Astrocyte of the cerebellum (primary cell): ENCODE measurements around the gene GMFB.

Experiments used
- DNase-seq: peaks from one replicate; pipeline ENCODE4 v3.0.0-alpha.2; 2011; ENCODE audit warnings: low read depth
- H3K4me3 ChIP-seq: 2 replicates; pipeline ENCODE4 v1.5.1; 2011; ENCODE audit warnings: mild to moderate bottlenecking, low read depth, low read length, moderate library complexity
- in situ Hi-C: cut with HindIII; loops from 2 replicates; pipeline ENCODE4 v1.10.0; 2017; ENCODE audit warnings: low sequenced_read_pairs
- TF ChIP-seq, protein P1 (sequence below): IDR thresholded peaks from 2 replicates; pipeline ENCODE4 v1.5.1; 2012; ENCODE audit warnings: low read length, low read depth, moderate library complexity, mild to moderate bottlenecking; ENCODE audit errors: missing control alignments

Gene GMFB

DNA sequence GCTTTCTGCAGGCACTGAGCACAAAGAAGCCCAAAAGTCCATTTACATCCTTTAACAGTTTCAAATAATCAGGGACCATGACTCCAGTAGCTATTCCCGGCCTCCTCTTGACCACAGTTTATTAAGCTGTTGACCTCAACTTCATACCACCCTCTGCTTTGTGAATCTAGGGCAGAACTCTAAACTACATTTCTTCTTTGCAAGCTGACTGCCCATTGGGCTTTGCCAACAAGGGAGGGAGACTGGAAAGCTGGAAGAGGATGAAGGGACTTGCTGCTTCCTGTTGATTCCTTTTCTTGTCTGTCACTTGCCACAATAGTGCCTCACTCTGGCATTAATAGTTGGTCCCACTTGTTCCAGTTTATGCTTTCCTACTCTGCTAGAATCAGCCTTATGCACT, 23.6 kb upstream of the GMFB start:
- TF ChIP-seq, protein P1, sequence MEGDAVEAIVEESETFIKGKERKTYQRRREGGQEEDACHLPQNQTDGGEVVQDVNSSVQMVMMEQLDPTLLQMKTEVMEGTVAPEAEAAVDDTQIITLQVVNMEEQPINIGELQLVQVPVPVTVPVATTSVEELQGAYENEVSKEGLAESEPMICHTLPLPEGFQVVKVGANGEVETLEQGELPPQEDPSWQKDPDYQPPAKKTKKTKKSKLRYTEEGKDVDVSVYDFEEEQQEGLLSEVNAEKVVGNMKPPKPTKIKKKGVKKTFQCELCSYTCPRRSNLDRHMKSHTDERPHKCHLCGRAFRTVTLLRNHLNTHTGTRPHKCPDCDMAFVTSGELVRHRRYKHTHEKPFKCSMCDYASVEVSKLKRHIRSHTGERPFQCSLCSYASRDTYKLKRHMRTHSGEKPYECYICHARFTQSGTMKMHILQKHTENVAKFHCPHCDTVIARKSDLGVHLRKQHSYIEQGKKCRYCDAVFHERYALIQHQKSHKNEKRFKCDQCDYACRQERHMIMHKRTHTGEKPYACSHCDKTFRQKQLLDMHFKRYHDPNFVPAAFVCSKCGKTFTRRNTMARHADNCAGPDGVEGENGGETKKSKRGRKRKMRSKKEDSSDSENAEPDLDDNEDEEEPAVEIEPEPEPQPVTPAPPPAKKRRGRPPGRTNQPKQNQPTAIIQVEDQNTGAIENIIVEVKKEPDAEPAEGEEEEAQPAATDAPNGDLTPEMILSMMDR, result no peak
- DNase-seq, result no peak
- no peak overlapping the region for H3K4me3 ChIP-seq
- in situ Hi-C loops, result no loop called here

DNA sequence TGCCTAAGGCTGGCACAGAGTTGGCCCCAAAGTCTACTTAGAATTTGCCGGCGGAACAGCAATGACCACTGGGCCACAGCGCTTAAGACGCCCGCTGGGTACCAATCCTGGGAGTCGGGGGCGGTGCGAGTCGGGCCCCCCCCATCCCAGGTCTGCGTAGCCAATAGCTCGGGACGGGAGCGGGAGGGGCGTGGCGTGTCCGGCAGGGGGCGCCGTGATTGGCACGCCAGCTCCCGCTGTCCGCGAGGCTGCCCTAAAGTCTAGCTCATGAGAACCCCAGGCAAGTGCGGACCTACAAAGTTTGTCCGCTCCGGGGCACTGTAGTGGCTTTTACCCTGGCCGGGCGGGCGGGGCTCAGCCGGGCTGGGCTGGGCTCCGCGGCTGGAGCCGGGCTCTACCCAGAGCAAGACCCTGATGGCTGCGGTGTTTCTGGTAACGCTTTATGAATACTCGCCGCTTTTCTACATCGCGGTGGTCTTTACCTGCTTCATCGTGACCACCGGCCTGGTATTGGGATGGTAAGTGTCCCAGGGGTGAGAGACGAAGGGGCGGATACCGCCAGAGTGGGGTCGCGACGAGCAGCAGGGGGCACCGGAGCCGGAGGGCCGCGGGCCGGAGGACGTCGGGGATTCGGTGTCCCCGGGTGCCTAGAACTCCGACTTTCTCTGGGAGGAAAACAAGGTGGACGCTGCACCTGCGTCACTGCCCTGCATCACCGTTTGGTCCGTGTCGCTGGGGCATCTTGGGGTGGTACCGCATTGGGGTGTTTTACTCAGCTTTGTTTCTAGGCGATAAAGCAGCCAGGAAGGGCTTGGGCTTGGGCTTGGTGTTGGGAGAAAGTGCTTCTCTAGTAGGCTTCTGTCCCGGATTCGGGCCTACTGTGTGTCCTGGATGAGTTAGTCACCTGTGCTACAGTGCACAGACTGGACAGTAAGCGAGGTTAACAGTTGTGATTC, 21.0 kb upstream of the GMFB start, which contains the start of gene CGRRF1:
CGRRF1 (plus strand) TSS at position 361 of the 956 bp plus-strand sequence; CDS start at position 415, 54 bp downstream.
- peak within 1 kb of the TSS; percentile 100 for H3K4me3 ChIP-seq
- peak; percentile 96 for DNase-seq
- TF ChIP-seq, protein P1, result peak; percentile 43
- in situ Hi-C loops, result no loop called here

DNA sequence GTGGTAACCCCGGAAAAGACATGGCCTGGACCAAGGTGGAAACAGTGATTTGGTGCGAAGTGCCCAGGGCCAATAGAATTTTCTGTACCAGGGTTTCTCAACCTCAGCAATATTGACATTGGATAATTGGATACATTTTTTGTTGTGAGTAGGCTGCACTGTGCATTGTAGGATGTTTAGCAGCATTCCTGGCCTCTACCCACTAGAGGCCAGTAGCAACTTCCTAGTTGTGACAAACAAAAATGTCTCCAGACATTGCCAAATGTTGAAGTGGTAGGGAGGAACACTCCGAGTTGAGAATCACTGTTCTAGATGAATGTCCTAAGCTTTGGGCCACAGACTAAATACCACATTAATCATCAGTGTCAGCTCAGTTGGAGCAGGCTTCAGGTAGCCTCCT, 14.7 kb upstream of the GMFB start:
- H3K4me3 ChIP-seq, result no peak overlapping the region
- no peak for DNase-seq
- in situ Hi-C loops, result no loop called here
- TF ChIP-seq, protein P1, result peak; percentile 58

DNA sequence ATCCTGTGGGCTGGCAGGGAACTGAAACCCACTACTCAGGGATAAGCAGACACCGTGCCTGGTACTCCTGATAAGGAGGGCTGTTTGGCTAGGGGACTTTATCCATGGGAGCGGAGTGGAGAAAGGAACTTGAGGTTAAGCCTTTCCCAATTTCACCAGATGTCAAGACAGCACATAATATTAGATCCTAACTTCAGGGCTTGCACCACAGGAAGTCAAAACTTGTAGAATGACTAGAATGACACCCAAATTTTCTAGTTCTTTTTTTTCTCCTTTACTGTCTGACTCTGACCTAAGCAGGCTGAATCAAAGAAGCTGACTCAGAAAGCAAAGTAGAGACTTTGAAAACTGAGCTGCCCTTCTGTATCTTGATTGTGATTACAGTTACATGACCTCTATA, 13.8 kb upstream of the GMFB start:
- H3K4me3 ChIP-seq, result no peak overlapping the region
- TF ChIP-seq, protein P1, result no peak
- no peak for DNase-seq
- in situ Hi-C loops, result no loop called here

DNA sequence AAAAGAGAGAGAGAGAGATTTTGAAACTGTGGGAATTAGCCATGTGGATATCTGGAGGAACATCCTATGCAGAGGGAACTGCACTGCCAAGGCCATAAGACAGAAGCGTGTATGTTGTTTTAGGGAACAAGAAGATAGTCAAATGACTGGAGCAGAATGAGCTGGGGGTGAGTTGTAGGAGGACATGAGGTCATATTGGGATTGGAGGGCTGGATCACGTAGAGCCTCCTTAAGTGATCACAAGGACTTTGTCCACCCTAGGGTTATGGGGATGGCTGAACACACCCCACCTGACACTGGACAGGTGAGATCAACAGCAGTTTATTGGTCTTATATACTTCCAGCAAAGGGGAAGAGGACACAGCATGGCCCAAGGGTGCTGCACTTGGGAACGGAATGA, 12.7 kb upstream of the GMFB start:
- TF ChIP-seq, protein P1, result no peak
- DNase-seq, result no peak
- no peak overlapping the region for H3K4me3 ChIP-seq
- in situ Hi-C loops, result no loop called here

DNA sequence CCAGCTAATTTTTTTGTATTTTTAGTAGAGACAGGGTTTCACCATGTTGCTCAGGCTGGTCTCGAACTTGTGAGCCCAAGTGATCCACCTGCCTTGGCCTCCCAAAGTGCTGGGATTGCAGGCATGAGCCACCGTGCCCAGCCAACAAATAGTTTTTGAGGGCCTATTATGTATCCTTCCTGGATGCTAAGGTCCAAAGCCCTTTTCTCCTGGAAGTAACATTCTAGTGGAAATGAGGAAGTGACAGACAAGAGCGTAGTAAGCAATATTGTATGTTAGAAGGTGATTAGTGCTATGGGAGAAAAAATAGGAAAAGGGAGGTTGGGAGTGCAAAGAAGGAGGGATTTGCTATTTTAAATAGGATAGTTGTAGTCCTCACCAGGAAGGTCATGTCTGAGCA, 12.0 kb upstream of the GMFB start:
- DNase-seq, result no peak
- H3K4me3 ChIP-seq, result no peak overlapping the region
- in situ Hi-C loops, result no loop called here
- TF ChIP-seq, protein P1, result no peak
